ENCODE measurements around the gene OCIAD2. TPM values are rescaled to one million over a fixed set of nuclear protein-coding genes. Genes with fewer than 3 reads are reported as not detected.
A peak's percentile ranks its signal among the peaks of the same experiment; 100 is the strongest.

Gene OCIAD2
- total RNA-seq, 1 experiment from 2014 or later: 82.7 TPM

DNA sequence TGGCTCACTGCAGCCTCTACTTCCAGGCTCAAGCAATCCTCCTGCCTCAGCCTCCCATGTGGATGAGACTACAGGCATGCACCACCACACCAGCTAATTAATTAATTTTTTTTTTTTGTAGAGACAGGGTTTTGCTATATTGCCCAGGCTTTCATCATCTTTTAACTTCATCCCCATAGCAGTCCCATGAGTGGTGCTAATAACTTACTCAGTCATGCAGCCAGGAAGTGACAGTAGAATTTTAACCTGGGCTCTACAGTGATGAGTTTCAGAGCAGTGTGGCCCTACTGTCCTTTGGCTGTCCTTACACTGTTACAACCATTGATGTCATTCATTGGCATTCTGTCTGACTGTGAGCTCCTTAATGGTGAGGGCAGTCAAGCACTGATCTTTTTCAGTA, 3.9 kb upstream of the OCIAD2 start:
- ATAC-seq: no peak
- no peak for DNase-seq (ENCODE audit: low spot score)
- Mint-ChIP-seq H3K4me3 (no peak overlapping the region), H3K27ac (no peak overlapping the region), H3K4me1 (peaks cover 15% of the 10 kb centered on the region), H3K27me3 (ENCODE audit: low read depth) (peaks cover 2% of the 10 kb centered on the region; the same call in 1 of the 2 replicates), H3K9me3 (no peaks in the 10 kb centered on the region), H3K36me3 (no peaks in the 10 kb centered on the region)
- ChIA-PET POLR2A (no interaction called here), CTCF (interaction anchor here (1.0 kb wide), 1 partner anchor 34 kb away, joined by 4 read pairs; no protein-coding TSS in a partner anchor)
- no peak for TF ChIP-seq ELF4 (CRISPR knock-in tag; IDR thresholded peaks at IDR 0.05; ENCODE audit: low read depth)
- TF ChIP-seq JUN (CRISPR knock-in tag; IDR thresholded peaks at IDR 0.05): no peak
- no peak for TF ChIP-seq NR2C2 (CRISPR knock-in tag; IDR thresholded peaks at IDR 0.05)
- TF ChIP-seq, protein P1, sequence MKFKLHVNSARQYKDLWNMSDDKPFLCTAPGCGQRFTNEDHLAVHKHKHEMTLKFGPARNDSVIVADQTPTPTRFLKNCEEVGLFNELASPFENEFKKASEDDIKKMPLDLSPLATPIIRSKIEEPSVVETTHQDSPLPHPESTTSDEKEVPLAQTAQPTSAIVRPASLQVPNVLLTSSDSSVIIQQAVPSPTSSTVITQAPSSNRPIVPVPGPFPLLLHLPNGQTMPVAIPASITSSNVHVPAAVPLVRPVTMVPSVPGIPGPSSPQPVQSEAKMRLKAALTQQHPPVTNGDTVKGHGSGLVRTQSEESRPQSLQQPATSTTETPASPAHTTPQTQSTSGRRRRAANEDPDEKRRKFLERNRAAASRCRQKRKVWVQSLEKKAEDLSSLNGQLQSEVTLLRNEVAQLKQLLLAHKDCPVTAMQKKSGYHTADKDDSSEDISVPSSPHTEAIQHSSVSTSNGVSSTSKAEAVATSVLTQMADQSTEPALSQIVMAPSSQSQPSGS (CRISPR knock-in tag; IDR thresholded peaks at IDR 0.05; ENCODE audit: borderline replicate concordance, low read depth): no peak
- TF ChIP-seq, protein P2, sequence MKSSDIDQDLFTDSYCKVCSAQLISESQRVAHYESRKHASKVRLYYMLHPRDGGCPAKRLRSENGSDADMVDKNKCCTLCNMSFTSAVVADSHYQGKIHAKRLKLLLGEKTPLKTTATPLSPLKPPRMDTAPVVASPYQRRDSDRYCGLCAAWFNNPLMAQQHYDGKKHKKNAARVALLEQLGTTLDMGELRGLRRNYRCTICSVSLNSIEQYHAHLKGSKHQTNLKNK (CRISPR knock-in tag; IDR thresholded peaks at IDR 0.05): no peak
- TF ChIP-seq, protein P3, sequence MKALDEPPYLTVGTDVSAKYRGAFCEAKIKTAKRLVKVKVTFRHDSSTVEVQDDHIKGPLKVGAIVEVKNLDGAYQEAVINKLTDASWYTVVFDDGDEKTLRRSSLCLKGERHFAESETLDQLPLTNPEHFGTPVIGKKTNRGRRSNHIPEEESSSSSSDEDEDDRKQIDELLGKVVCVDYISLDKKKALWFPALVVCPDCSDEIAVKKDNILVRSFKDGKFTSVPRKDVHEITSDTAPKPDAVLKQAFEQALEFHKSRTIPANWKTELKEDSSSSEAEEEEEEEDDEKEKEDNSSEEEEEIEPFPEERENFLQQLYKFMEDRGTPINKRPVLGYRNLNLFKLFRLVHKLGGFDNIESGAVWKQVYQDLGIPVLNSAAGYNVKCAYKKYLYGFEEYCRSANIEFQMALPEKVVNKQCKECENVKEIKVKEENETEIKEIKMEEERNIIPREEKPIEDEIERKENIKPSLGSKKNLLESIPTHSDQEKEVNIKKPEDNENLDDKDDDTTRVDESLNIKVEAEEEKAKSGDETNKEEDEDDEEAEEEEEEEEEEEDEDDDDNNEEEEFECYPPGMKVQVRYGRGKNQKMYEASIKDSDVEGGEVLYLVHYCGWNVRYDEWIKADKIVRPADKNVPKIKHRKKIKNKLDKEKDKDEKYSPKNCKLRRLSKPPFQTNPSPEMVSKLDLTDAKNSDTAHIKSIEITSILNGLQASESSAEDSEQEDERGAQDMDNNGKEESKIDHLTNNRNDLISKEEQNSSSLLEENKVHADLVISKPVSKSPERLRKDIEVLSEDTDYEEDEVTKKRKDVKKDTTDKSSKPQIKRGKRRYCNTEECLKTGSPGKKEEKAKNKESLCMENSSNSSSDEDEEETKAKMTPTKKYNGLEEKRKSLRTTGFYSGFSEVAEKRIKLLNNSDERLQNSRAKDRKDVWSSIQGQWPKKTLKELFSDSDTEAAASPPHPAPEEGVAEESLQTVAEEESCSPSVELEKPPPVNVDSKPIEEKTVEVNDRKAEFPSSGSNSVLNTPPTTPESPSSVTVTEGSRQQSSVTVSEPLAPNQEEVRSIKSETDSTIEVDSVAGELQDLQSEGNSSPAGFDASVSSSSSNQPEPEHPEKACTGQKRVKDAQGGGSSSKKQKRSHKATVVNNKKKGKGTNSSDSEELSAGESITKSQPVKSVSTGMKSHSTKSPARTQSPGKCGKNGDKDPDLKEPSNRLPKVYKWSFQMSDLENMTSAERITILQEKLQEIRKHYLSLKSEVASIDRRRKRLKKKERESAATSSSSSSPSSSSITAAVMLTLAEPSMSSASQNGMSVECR (CRISPR knock-in tag; IDR thresholded peaks at IDR 0.05; ENCODE audit: borderline replicate concordance): no peak
- TF ChIP-seq, protein P4, sequence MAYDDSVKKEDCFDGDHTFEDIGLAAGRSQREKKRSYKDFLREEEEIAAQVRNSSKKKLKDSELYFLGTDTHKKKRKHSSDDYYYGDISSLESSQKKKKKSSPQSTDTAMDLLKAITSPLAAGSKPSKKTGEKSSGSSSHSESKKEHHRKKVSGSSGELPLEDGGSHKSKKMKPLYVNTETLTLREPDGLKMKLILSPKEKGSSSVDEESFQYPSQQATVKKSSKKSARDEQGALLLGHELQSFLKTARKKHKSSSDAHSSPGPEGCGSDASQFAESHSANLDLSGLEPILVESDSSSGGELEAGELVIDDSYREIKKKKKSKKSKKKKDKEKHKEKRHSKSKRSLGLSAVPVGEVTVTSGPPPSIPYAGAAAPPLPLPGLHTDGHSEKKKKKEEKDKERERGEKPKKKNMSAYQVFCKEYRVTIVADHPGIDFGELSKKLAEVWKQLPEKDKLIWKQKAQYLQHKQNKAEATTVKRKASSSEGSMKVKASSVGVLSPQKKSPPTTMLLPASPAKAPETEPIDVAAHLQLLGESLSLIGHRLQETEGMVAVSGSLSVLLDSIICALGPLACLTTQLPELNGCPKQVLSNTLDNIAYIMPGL (CRISPR knock-in tag; IDR thresholded peaks at IDR 0.05): no peak
- no peak for TF ChIP-seq CREM (CRISPR knock-in tag; IDR thresholded peaks at IDR 0.05)
- no peak for TF ChIP-seq GABPB1 (CRISPR knock-in tag; IDR thresholded peaks at IDR 0.05)
- TF ChIP-seq MXD4 (CRISPR knock-in tag; IDR thresholded peaks at IDR 0.05; ENCODE audit: borderline replicate concordance): no peak
- TF ChIP-seq ZNF138 (CRISPR knock-in tag; conservative IDR thresholded peaks at IDR 0.05): no peak
- TF ChIP-seq, protein P5, sequence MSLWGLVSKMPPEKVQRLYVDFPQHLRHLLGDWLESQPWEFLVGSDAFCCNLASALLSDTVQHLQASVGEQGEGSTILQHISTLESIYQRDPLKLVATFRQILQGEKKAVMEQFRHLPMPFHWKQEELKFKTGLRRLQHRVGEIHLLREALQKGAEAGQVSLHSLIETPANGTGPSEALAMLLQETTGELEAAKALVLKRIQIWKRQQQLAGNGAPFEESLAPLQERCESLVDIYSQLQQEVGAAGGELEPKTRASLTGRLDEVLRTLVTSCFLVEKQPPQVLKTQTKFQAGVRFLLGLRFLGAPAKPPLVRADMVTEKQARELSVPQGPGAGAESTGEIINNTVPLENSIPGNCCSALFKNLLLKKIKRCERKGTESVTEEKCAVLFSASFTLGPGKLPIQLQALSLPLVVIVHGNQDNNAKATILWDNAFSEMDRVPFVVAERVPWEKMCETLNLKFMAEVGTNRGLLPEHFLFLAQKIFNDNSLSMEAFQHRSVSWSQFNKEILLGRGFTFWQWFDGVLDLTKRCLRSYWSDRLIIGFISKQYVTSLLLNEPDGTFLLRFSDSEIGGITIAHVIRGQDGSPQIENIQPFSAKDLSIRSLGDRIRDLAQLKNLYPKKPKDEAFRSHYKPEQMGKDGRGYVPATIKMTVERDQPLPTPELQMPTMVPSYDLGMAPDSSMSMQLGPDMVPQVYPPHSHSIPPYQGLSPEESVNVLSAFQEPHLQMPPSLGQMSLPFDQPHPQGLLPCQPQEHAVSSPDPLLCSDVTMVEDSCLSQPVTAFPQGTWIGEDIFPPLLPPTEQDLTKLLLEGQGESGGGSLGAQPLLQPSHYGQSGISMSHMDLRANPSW (CRISPR knock-in tag; conservative IDR thresholded peaks at IDR 0.05; ENCODE audit: low read depth): no peak
- TF ChIP-seq CREB1 (CRISPR knock-in tag; IDR thresholded peaks at IDR 0.05): no peak
- no peak for TF ChIP-seq FOXP1 (CRISPR knock-in tag; IDR thresholded peaks at IDR 0.05; ENCODE audit: borderline replicate concordance)

DNA sequence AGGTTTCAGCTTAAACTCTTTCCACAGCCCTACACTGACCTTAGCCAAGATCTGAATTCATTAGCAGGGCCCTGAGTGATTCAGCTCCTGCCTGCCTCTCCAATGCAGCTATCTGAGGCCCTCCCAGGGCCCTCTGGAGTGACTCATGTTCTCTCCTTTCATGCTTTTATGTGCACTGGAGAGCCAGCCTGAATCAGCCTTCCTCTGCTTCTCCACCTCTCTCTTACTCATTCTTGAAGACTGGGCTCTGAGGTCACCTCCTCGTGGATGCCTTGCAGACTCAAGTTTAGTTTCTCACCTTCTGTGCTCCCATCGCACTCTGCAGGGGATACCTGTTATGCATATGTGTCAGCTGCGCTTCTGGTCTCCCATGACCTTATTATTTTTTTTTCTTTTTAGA, 3.1 kb upstream of the OCIAD2 start:
- H3K9me3 Mint-ChIP-seq: no peaks in the 10 kb centered on the region
- DNase-seq (ENCODE audit: low spot score): no peak
- POLR2A ChIA-PET: no interaction called here
- H3K27ac Mint-ChIP-seq: 0 out of 2 replicates have a peak overlapping the region, but pooled peaks have one; percentile 48
- peaks cover 2% of the 10 kb centered on the region; the same call in 1 of the 2 replicates for H3K27me3 Mint-ChIP-seq (ENCODE audit: low read depth)
- peaks cover 23% of the 10 kb centered on the region for H3K4me1 Mint-ChIP-seq
- no peak for ATAC-seq
- CTCF ChIA-PET: interaction anchor here (1.0 kb wide), 1 partner anchor 35 kb away, joined by 4 read pairs; no protein-coding TSS in a partner anchor
- H3K36me3 Mint-ChIP-seq: peaks cover under 1% of the 10 kb centered on the region
- H3K4me3 Mint-ChIP-seq: no peak overlapping the region
- no peak for TF ChIP-seq ZNF219 (CRISPR knock-in tag; IDR thresholded peaks at IDR 0.05; ENCODE audit: borderline replicate concordance)
- TF ChIP-seq JAZF1 (CRISPR knock-in tag; IDR thresholded peaks at IDR 0.05): no peak
- no peak for TF ChIP-seq SMAD4 (CRISPR knock-in tag; IDR thresholded peaks at IDR 0.05)
- no peak for TF ChIP-seq ZNF138 (CRISPR knock-in tag; conservative IDR thresholded peaks at IDR 0.05)
- no peak for TF ChIP-seq ZNF263 (CRISPR knock-in tag; IDR thresholded peaks at IDR 0.05; ENCODE audit: low read depth)
- TF ChIP-seq, protein P6, sequence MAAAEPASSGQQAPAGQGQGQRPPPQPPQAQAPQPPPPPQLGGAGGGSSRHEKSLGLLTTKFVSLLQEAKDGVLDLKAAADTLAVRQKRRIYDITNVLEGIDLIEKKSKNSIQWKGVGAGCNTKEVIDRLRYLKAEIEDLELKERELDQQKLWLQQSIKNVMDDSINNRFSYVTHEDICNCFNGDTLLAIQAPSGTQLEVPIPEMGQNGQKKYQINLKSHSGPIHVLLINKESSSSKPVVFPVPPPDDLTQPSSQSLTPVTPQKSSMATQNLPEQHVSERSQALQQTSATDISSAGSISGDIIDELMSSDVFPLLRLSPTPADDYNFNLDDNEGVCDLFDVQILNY (CRISPR knock-in tag; IDR thresholded peaks at IDR 0.05): no peak
- TF ChIP-seq, protein P7, sequence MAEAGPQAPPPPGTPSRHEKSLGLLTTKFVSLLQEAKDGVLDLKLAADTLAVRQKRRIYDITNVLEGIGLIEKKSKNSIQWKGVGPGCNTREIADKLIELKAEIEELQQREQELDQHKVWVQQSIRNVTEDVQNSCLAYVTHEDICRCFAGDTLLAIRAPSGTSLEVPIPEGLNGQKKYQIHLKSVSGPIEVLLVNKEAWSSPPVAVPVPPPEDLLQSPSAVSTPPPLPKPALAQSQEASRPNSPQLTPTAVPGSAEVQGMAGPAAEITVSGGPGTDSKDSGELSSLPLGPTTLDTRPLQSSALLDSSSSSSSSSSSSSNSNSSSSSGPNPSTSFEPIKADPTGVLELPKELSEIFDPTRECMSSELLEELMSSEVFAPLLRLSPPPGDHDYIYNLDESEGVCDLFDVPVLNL (CRISPR knock-in tag; IDR thresholded peaks at IDR 0.05; ENCODE audit: borderline replicate concordance, low read depth): no peak
- TF ChIP-seq CREM (CRISPR knock-in tag; IDR thresholded peaks at IDR 0.05): no peak
- no peak for TF ChIP-seq JUN (CRISPR knock-in tag; IDR thresholded peaks at IDR 0.05)
